SK-N-SH (cell line): ENCODE results near the gene RAP2A.
A peak's percentile ranks its signal among the peaks of the same experiment; 100 is the strongest.

Experiments used
- EP300 ChIP-seq, 2 experiments: IDR thresholded peaks; 2 replicates each; pipeline versions ENCODE4 v1.4.0 to v1.6.1; 2012; ENCODE audit warnings: borderline replicate concordance in 1 of 2, low read depth in 1 of 2, low read length in 1 of 2
- FOXJ3 ChIP-seq: sonication (generic); formaldehyde crosslinking; IDR thresholded peaks from 2 replicates; pipeline ENCODE4 v1.5.1; 2020; ENCODE audit warnings: mild to moderate bottlenecking, missing genetic modification reagents
- GABPA ChIP-seq: IDR thresholded peaks from 2 replicates; pipeline ENCODE4 v1.4.0; 2012; ENCODE audit warnings: low read depth, mild to moderate bottlenecking
- GATA2 ChIP-seq: sonication (generic); formaldehyde crosslinking; IDR thresholded peaks from 2 replicates; pipeline ENCODE4 v1.5.0; 2020; ENCODE audit warnings: mild to moderate bottlenecking, missing genetic modification reagents
- PBX3 ChIP-seq: IDR thresholded peaks from 2 replicates; pipeline ENCODE4; 2012
- RXRA ChIP-seq: IDR thresholded peaks from 2 replicates; pipeline ENCODE4 v1.4.0; 2012; ENCODE audit warnings: low read depth, mild to moderate bottlenecking, borderline replicate concordance
- TAF1 ChIP-seq: IDR thresholded peaks from 2 replicates; pipeline ENCODE4 v1.6.1; 2012; ENCODE audit warnings: low read depth, mild to moderate bottlenecking, low read length, moderate library complexity, borderline replicate concordance
- USF2 ChIP-seq: fragments of 150-350 bp; IDR thresholded peaks from 2 replicates; pipeline ENCODE4 v1.6.1; 2017; ENCODE audit warnings: antibody characterized with exemption, low read length, low read depth, borderline replicate concordance
- YY1 ChIP-seq: IDR thresholded peaks from 2 replicates; pipeline ENCODE4 v1.4.0; 2012; ENCODE audit warnings: low read depth, mild to moderate bottlenecking
- TF ChIP-seq, protein P1 (sequence below): fragments of 200-600 bp; sonication (generic); IDR thresholded peaks from 2 replicates; pipeline ENCODE4 v1.6.1; 2017; ENCODE audit warnings: antibody characterized with exemption, mild to moderate bottlenecking, moderate library complexity
- TF ChIP-seq, protein P2 (sequence below): IDR thresholded peaks from 2 replicates; pipeline ENCODE4 v1.4.0; 2012; ENCODE audit warnings: low read depth, borderline replicate concordance
- TF ChIP-seq, protein P3 (sequence below): IDR thresholded peaks from 2 replicates; pipeline ENCODE4 v1.6.1; 2012; ENCODE audit warnings: mild to moderate bottlenecking, low read depth, low read length, moderate library complexity

- TF ChIP-seq, protein P1, sequence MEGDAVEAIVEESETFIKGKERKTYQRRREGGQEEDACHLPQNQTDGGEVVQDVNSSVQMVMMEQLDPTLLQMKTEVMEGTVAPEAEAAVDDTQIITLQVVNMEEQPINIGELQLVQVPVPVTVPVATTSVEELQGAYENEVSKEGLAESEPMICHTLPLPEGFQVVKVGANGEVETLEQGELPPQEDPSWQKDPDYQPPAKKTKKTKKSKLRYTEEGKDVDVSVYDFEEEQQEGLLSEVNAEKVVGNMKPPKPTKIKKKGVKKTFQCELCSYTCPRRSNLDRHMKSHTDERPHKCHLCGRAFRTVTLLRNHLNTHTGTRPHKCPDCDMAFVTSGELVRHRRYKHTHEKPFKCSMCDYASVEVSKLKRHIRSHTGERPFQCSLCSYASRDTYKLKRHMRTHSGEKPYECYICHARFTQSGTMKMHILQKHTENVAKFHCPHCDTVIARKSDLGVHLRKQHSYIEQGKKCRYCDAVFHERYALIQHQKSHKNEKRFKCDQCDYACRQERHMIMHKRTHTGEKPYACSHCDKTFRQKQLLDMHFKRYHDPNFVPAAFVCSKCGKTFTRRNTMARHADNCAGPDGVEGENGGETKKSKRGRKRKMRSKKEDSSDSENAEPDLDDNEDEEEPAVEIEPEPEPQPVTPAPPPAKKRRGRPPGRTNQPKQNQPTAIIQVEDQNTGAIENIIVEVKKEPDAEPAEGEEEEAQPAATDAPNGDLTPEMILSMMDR: no peak
- TF ChIP-seq FOXJ3 (CRISPR knock-in tag) (no peak), YY1 (no peak), EP300 (IDR thresholded peaks at IDR 0.05; ENCODE audit: borderline replicate concordance in 1 of 2, low read depth in 1 of 2, low read length in 1 of 2) (no peak), TAF1 (no peak), GATA2 (CRISPR knock-in tag) (peak; percentile 43; the same call in 1 of the 2 replicates), PBX3 (no peak), USF2 (no peak), RXRA (no peak), GABPA (no peak)
- TF ChIP-seq, protein P2, sequence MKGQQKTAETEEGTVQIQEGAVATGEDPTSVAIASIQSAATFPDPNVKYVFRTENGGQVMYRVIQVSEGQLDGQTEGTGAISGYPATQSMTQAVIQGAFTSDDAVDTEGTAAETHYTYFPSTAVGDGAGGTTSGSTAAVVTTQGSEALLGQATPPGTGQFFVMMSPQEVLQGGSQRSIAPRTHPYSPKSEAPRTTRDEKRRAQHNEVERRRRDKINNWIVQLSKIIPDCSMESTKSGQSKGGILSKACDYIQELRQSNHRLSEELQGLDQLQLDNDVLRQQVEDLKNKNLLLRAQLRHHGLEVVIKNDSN: no peak
- TF ChIP-seq, protein P3, sequence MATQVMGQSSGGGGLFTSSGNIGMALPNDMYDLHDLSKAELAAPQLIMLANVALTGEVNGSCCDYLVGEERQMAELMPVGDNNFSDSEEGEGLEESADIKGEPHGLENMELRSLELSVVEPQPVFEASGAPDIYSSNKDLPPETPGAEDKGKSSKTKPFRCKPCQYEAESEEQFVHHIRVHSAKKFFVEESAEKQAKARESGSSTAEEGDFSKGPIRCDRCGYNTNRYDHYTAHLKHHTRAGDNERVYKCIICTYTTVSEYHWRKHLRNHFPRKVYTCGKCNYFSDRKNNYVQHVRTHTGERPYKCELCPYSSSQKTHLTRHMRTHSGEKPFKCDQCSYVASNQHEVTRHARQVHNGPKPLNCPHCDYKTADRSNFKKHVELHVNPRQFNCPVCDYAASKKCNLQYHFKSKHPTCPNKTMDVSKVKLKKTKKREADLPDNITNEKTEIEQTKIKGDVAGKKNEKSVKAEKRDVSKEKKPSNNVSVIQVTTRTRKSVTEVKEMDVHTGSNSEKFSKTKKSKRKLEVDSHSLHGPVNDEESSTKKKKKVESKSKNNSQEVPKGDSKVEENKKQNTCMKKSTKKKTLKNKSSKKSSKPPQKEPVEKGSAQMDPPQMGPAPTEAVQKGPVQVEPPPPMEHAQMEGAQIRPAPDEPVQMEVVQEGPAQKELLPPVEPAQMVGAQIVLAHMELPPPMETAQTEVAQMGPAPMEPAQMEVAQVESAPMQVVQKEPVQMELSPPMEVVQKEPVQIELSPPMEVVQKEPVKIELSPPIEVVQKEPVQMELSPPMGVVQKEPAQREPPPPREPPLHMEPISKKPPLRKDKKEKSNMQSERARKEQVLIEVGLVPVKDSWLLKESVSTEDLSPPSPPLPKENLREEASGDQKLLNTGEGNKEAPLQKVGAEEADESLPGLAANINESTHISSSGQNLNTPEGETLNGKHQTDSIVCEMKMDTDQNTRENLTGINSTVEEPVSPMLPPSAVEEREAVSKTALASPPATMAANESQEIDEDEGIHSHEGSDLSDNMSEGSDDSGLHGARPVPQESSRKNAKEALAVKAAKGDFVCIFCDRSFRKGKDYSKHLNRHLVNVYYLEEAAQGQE: no peak
Observed at GRCh38 chr13:97425590-97425989, 8.4 kb upstream of the RAP2A start.
